Measurements from ENCODE around the gene TRIM33. TPM values are rescaled to one million over a fixed set of nuclear protein-coding genes. Genes with fewer than 3 reads are reported as not detected.

TRIM33 gene
- total and polyA plus RNA-seq, 2 experiments from 2014 or later = 50.3 to 51.1 TPM

- no peaks in the 10 kb centered on the region for H3K79me2 ChIP-seq (replicated peaks; ENCODE audit: insufficient read depth)
- no peak for TF ChIP-seq CTCF (conservative IDR thresholded peaks at IDR 0.05; ENCODE audit: low read depth in 2 of 2)
- TF ChIP-seq JUNB (IDR thresholded peaks at IDR 0.05; ENCODE audit: unreplicated experiment) = no peak
- TF ChIP-seq ZNF114 (CRISPR knock-in tag; IDR thresholded peaks at IDR 0.05) = no peak
- TF ChIP-seq POLR2AphosphoS5 (IDR thresholded peaks at IDR 0.05; ENCODE audit: low read depth) = no peak
- TF ChIP-seq REST (IDR thresholded peaks at IDR 0.05; ENCODE audit: unreplicated experiment) = no peak
- no peak for TF ChIP-seq EZH2 (IDR thresholded peaks at IDR 0.05; ENCODE audit: low read depth, unreplicated experiment)
- no peak overlapping the region for H3K4me2 ChIP-seq
- H3K27ac Mint-ChIP-seq = no peak overlapping the region
- no peak overlapping the region for H3K4me3 ChIP-seq
- H3K36me3 ChIP-seq (ENCODE audit: insufficient read depth) = no peaks in the 10 kb centered on the region
- H2AFZ ChIP-seq = no peak overlapping the region
- no peaks in the 10 kb centered on the region for H3F3A ChIP-seq (replicated peaks; ENCODE audit: low read depth)
- H3K27ac ChIP-seq (ENCODE audit: low read depth) = no peak overlapping the region
- H3K9me2 ChIP-seq (ENCODE audit: insufficient read depth) = no peaks in the 10 kb centered on the region
- DNase-seq (ENCODE audit: low spot score) = no peak
- ATAC-seq = no peak
- no peaks in the 10 kb centered on the region for H3K36me3 Mint-ChIP-seq (ENCODE audit: low read depth)
- H3K9me3 Mint-ChIP-seq = no peaks in the 10 kb centered on the region
- no peaks in the 10 kb centered on the region for H3K27me3 Mint-ChIP-seq (ENCODE audit: insufficient read depth, low read depth, poor library complexity)
- H3K27me3 ChIP-seq (ENCODE audit: insufficient read depth) = no peaks in the 10 kb centered on the region
- H3K4me3 Mint-ChIP-seq = no peak overlapping the region; the same call in 2 of the 3 replicates
- H3K4me1 ChIP-seq (ENCODE audit: insufficient read depth) = no peaks in the 10 kb centered on the region
- H4K20me1 ChIP-seq (replicated peaks; ENCODE audit: insufficient read depth) = no peaks in the 10 kb centered on the region
- H3K4me1 Mint-ChIP-seq = no peaks in the 10 kb centered on the region
These were observed 34.3 kb upstream of the TRIM33 start for GRCh38 chr1:114545315-114545714.

GRCh38 chr1:114540821-114541220 is 29.8 kb upstream of the TRIM33 start:
- H3K36me3 ChIP-seq (ENCODE audit: insufficient read depth) = no peaks in the 10 kb centered on the region
- Mint-ChIP-seq H3K4me3 (no peak overlapping the region), H3K27me3 (ENCODE audit: insufficient read depth, low read depth, poor library complexity) (no peaks in the 10 kb centered on the region), H3K9me3 (no peaks in the 10 kb centered on the region), H3K4me1 (no peaks in the 10 kb centered on the region), H3K36me3 (ENCODE audit: low read depth) (no peaks in the 10 kb centered on the region), H3K27ac (no peak overlapping the region)
- TF ChIP-seq CTCF (conservative IDR thresholded peaks at IDR 0.05; ENCODE audit: low read depth in 2 of 2) (no peak), ZNF331 (CRISPR knock-in tag; IDR thresholded peaks at IDR 0.05; ENCODE audit: low read depth) (no peak), STAT1 (IDR thresholded peaks at IDR 0.05; ENCODE audit: unreplicated experiment) (no peak)
- H3K4me1 ChIP-seq (ENCODE audit: insufficient read depth) = no peaks in the 10 kb centered on the region
- no peaks in the 10 kb centered on the region for H4K20me1 ChIP-seq (replicated peaks; ENCODE audit: insufficient read depth)
- no peak overlapping the region for H3K4me3 ChIP-seq
- no peaks in the 10 kb centered on the region for H3F3A ChIP-seq (replicated peaks; ENCODE audit: low read depth)
- no peak overlapping the region for H3K27ac ChIP-seq (ENCODE audit: low read depth)
- ATAC-seq (no peak), DNase-seq (ENCODE audit: low spot score) (no peak)
- H3K79me2 ChIP-seq (replicated peaks; ENCODE audit: insufficient read depth) = no peaks in the 10 kb centered on the region
- no peaks in the 10 kb centered on the region for H3K9me2 ChIP-seq (ENCODE audit: insufficient read depth)
- no peak overlapping the region for H3K4me2 ChIP-seq
- no peak overlapping the region for H2AFZ ChIP-seq
- no peaks in the 10 kb centered on the region for H3K27me3 ChIP-seq (ENCODE audit: insufficient read depth)

Measured in GM23338 (cell line).